Measurements from ENCODE around the gene C1orf35. TPM values are rescaled to one million over a fixed set of nuclear protein-coding genes. Genes with fewer than 3 reads are reported as not detected.

C1orf35 gene
- total and polyA plus RNA-seq, 2 of the 8 experiments (the other 6 are each of a cell fraction or from before 2014, with no cell fraction given), result 18.6 to 19.9 TPM

DNA sequence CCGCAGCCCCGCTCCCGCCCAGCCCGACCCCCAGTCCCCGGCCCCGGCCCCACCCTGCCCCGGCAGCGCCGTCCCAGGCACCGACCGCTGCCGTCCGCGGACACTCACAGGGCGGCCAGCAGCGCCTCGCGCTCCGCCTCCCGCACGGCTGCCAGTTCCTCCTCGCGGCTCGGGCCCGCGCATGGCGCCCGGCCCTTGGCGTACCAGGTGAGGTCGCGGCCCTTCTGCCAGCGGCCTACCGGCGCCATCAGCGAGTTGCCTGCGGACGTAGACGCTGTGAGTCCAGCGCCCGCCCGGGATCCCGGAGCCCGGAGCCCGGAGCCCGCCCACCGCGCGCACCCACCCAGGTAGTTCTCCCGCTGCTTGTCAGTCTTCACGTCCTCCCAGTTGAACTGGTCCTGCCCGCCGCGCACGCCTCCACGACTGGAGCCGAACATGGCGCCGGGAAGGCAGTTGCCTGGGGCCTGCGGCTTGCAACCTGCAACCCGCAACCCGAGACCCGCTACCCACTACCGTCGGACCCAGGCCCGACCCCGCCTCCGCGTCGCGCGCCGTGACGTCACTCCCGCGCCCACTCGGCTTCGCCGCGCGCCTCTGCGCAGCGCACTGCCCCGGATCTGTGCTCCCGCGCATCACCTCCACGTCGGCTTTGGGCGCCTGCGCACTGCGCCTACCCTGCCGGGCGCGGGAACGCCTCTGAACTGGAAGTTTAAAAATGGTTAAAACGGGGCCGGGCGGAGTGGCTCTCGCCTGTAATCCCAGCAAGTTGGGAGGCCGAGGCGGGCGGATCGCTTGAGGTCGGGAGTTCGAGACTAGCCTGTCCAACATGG, at the start of gene C1orf35 (continued):
- TF ChIP-seq CHD7 (IDR thresholded peaks at IDR 0.05; ENCODE audit: insufficient replicate concordance, low read length) (no peak), TEAD4 (IDR thresholded peaks at IDR 0.05; ENCODE audit: low read depth, low read length) (no peak), TAF1 (IDR thresholded peaks at IDR 0.05; ENCODE audit: low read depth, low read length) (peak; percentile 80), PHF8 (conservative IDR thresholded peaks at IDR 0.05; ENCODE audit: low read depth, low read length) (peak; percentile 91), KDM5A (IDR thresholded peaks at IDR 0.05; ENCODE audit: low read length) (peak; percentile 73), RAD21 (IDR thresholded peaks at IDR 0.05 in 1 of 2, conservative IDR thresholded peaks at IDR 0.05 in 1 of 2; ENCODE audit: low read depth in 2 of 2, low read length in 2 of 2) (no peak), GTF2F1 (IDR thresholded peaks at IDR 0.05; ENCODE audit: borderline replicate concordance, low read depth, low read length) (0 out of 2 replicates have a peak, but pooled peaks have one; percentile 55)
- TF ChIP-seq, protein P1, sequence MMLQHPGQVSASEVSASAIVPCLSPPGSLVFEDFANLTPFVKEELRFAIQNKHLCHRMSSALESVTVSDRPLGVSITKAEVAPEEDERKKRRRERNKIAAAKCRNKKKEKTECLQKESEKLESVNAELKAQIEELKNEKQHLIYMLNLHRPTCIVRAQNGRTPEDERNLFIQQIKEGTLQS (IDR thresholded peaks at IDR 0.05; ENCODE audit: insufficient read depth, low read depth, low read length), result peak; percentile 96
